ENCODE measurements around the gene PHF14. TPM values are rescaled to one million over a fixed set of nuclear protein-coding genes. Genes with fewer than 3 reads are reported as not detected.

The PHF14 gene
- total and polyA plus RNA-seq, 12 donors = 8.0 to 54.5 (median 30.6) TPM

DNA sequence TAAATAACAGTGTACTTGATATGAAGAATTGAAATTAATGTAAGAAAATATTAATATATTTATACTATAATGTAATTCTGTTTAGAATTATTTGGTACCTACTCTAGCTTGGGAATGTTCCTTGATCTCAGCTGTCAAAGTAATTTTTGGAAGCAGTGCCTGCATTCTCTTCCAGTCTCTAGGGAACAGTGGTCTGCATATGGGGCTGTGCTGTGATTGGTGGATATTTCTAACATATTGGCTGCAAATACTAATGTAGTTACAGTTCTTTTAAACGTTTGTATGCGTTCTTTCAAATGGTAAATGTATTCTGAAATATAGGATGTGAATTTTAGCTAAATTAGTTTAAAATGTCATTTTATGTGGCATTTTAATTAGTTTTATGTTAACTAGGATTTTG lies 87.2 kb downstream of the PHF14 start:
- no peak for DNase-seq
- H3K27me3 ChIP-seq = no peaks in the 10 kb centered on the region
- no peaks in the 10 kb centered on the region for H3K9me3 ChIP-seq (replicated peaks in 1 of 3)
- no peak overlapping the region for H3K4me3 ChIP-seq
- no peak for TF ChIP-seq POLR2A (IDR thresholded peaks at IDR 0.05)
- TF ChIP-seq, protein P1, sequence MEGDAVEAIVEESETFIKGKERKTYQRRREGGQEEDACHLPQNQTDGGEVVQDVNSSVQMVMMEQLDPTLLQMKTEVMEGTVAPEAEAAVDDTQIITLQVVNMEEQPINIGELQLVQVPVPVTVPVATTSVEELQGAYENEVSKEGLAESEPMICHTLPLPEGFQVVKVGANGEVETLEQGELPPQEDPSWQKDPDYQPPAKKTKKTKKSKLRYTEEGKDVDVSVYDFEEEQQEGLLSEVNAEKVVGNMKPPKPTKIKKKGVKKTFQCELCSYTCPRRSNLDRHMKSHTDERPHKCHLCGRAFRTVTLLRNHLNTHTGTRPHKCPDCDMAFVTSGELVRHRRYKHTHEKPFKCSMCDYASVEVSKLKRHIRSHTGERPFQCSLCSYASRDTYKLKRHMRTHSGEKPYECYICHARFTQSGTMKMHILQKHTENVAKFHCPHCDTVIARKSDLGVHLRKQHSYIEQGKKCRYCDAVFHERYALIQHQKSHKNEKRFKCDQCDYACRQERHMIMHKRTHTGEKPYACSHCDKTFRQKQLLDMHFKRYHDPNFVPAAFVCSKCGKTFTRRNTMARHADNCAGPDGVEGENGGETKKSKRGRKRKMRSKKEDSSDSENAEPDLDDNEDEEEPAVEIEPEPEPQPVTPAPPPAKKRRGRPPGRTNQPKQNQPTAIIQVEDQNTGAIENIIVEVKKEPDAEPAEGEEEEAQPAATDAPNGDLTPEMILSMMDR (IDR thresholded peaks at IDR 0.05) = no peak
- H3K36me3 ChIP-seq (replicated peaks in 1 of 2) = peaks cover 0 to 5% of the 10 kb centered on the region in 2 donors
- H3K4me1 ChIP-seq (replicated peaks in 1 of 2) = no peaks in the 10 kb centered on the region
- WGBS, 4 donors = 52 to 76% (median 68%) methylated on average over 2 of the region's 2 CpGs
- no peak overlapping the region for H3K27ac ChIP-seq
- intact Hi-C loops (cut with DNase I) = no loop called here

- no peaks in the 10 kb centered on the region for H3K4me1 ChIP-seq (replicated peaks in 1 of 2)
- H3K27me3 ChIP-seq = no peaks in the 10 kb centered on the region
- TF ChIP-seq POLR2A (IDR thresholded peaks at IDR 0.05) = no peak
- TF ChIP-seq, protein P1 (IDR thresholded peaks at IDR 0.05) = no peak
- peaks cover 0 to 5% of the 10 kb centered on the region in 2 donors for H3K36me3 ChIP-seq (replicated peaks in 1 of 2)
- intact Hi-C loops (cut with DNase I) = no loop called here
- H3K9me3 ChIP-seq (replicated peaks in 1 of 3) = no peaks in the 10 kb centered on the region
- no peak for DNase-seq
- no peak overlapping the region for H3K27ac ChIP-seq
- H3K4me3 ChIP-seq = no peak overlapping the region
These were observed 88.4 kb downstream of the PHF14 start for GRCh38 chr7:11062110-11062509.

DNA sequence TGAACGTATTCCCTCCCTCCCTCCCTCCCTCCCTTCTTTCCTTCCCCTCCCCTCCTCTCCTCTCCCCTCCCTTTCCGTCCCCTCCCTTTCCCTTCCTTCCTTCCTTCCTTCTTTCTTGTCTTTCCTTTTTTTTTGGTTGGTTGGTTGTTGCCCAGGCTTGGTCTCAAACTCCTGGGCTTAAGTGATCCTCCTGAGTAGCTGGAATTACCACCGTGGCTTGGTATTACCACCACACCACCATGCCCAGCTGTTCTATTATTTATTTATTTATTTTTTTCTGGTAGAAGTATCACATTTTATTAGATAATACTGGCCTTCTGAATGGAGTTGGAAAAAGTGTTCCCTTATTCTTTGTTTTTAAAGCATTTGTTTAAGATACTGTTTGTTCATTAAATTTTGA lies 95.9 kb downstream of the PHF14 start:
- H3K9me3 ChIP-seq (replicated peaks in 1 of 3) = no peaks in the 10 kb centered on the region
- no peak for DNase-seq
- no peaks in the 10 kb centered on the region for H3K36me3 ChIP-seq (replicated peaks in 1 of 2)
- intact Hi-C loops (cut with DNase I) = no loop called here
- H3K4me1 ChIP-seq (replicated peaks in 1 of 2) = no peaks in the 10 kb centered on the region
- no peak overlapping the region for H3K27ac ChIP-seq
- 79 to 95% (median 91%) methylated on average over 3 of the region's 3 CpGs for WGBS, 4 donors
- no peak for TF ChIP-seq POLR2A (IDR thresholded peaks at IDR 0.05)
- TF ChIP-seq, protein P1 (IDR thresholded peaks at IDR 0.05) = no peak
- H3K4me3 ChIP-seq = no peak overlapping the region
- H3K27me3 ChIP-seq = no peaks in the 10 kb centered on the region

DNA sequence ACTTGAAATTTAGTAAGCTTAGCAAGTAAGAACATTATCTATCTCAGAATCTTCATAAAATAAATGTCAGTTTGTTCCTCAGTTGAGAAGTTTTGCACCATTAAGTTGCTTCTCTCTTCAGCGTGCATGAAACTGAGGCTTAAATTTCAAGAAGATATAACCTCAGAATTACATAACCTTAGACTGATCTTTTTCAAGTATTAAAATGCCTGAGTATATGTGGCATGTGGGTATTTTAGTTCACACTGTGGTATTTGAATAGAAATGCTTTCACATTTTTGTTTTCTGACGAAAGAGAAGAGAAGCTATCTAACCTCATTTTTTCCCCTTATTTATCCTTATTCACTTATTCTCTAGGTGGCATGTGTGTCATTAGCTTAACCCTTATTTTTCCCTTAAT lies 104.1 kb downstream of the PHF14 start:
- H3K27me3 ChIP-seq = no peaks in the 10 kb centered on the region
- no peaks in the 10 kb centered on the region for H3K4me1 ChIP-seq (replicated peaks in 1 of 2)
- TF ChIP-seq POLR2A (IDR thresholded peaks at IDR 0.05) = no peak
- TF ChIP-seq, protein P1 (IDR thresholded peaks at IDR 0.05) = no peak
- no peaks in the 10 kb centered on the region for H3K36me3 ChIP-seq (replicated peaks in 1 of 2)
- intact Hi-C loops (cut with DNase I) = no loop called here
- H3K9me3 ChIP-seq (replicated peaks in 1 of 3) = no peaks in the 10 kb centered on the region
- no peak overlapping the region for H3K4me3 ChIP-seq
- DNase-seq = no peak
- no peak overlapping the region for H3K27ac ChIP-seq
- WGBS, 4 donors = 83 to 93% (median 93%) methylated on average over 2 of the region's 2 CpGs

Data from adrenal gland (tissue), 12 donors.